Stomach (tissue), 9 donors: ENCODE results near the gene ATP9B. TPM values are rescaled to one million over a fixed set of nuclear protein-coding genes. Genes with fewer than 3 reads are reported as not detected.
A peak's percentile ranks its signal among the peaks of the same experiment; 100 is the strongest.

Experiments
- DNase-seq, 2 donors: peaks; one replicate each; pipeline versions ENCODE4 v3.0.0 to v3.0.0-alpha.2; 2013 to 2019
- H3K27ac ChIP-seq, 5 donors: fragments of 200-600 bp in 4 of 5; sonication (generic) in 4 of 5; one replicate each; pipeline ENCODE4 v1.5.1; 2013 to 2019; ENCODE audit warnings: mild to moderate bottlenecking in 1 of 5, moderate library complexity in 1 of 5
- H3K27me3 ChIP-seq, 3 donors: fragments of 200-600 bp; sonication (generic); one replicate each; pipeline ENCODE4 v1.5.1; 2017 to 2019; ENCODE audit warnings: mixed run types in 1 of 3
- H3K36me3 ChIP-seq, 4 donors: fragments of 200-600 bp; sonication (generic); 1 replicate in 3 of 4; 2 replicates in 1 of 4; pipeline ENCODE4 v1.5.1; 2016 to 2019
- H3K4me1 ChIP-seq, 4 donors: fragments of 200-600 bp; sonication (generic); one replicate each; pipeline ENCODE4 v1.5.1; 2016 to 2019
- H3K4me3 ChIP-seq, 4 donors: fragments of 200-600 bp; sonication (generic) in 3 of 4; one replicate each; pipeline ENCODE4 v1.5.1; 2016 to 2019; ENCODE audit warnings: mild to moderate bottlenecking in 1 of 4
- H3K9me3 ChIP-seq, 4 donors: fragments of 200-600 bp; sonication (generic); one replicate each; pipeline ENCODE4 v1.5.1; 2016 to 2019
- EP300 ChIP-seq: sonication (generic); formaldehyde crosslinking; IDR thresholded peaks from one replicate; pipeline ENCODE4 v1.6.1; 2017; ENCODE audit warnings: antibody characterized with exemption
- POLR2A ChIP-seq, 4 donors: fragments of 450-650 bp; IDR thresholded peaks; one replicate each; pipeline ENCODE4 v1.6.1; 2016; ENCODE audit warnings: antibody characterized with exemption in 4 of 4, control low read depth in 2 of 4, mild to moderate bottlenecking in 1 of 4, moderate library complexity in 1 of 4
- POLR2AphosphoS5 ChIP-seq, 3 donors: sonication (generic); formaldehyde crosslinking; IDR thresholded peaks; one replicate each; pipeline ENCODE4 v1.6.1; 2016; ENCODE audit warnings: antibody characterized with exemption in 3 of 3
- WGBS, 5 donors: extraction: QIAGEN DNeasy Blood & Tissue Kit in 3 of 5; methylation state at CpG; one replicate each; pipeline versions ENCODE4 v1.1.5 to v1.1.7; 2013 to 2018; 5-methylcytosine and 5-hydroxymethylcytosine counted together
- intact Hi-C: fragments of 100-400 bp; cut with DNase I; formaldehyde crosslinking; loops from one replicate; pipeline ENCODE4 v1.15.1; 2023; ENCODE audit warnings: low total_unique reads
- polyA plus RNA-seq, 3 donors: library from polyadenylated mRNA; stranded (reverse); fragments of 200-250 nt; gene quantifications; one replicate each; pipeline ENCODE4 v1.2.3, GENCODE V29; 2013
- total RNA-seq, 5 donors: library from RNA; depleted of rRNA; stranded (reverse); fragments of >200 nt; gene quantifications; one replicate each; pipeline versions ENCODE4 v1.1.0 to v1.2.3, GENCODE V29; 2014 to 2016
- TF ChIP-seq, protein P1 (sequence below), 7 experiments: fragments of 450-650 bp in 4 of 7; fragments of 200-600 bp in 3 of 7; sonication (generic) in 3 of 7; IDR thresholded peaks; one replicate each; pipeline ENCODE4 v1.5.1; 2016 to 2019; ENCODE audit warnings: antibody characterized with exemption in 7 of 7, control low read depth in 2 of 7, mild to moderate bottlenecking in 1 of 7
- donor health status: healthy with polysubstance abuse.
- donor health status: Bipolar disorder and iron deficiency.
- donor health status: healthy.

ATP9B gene
- total and polyA plus RNA-seq, 8 donors: 10.6 to 128 (median 34.9) TPM

DNA sequence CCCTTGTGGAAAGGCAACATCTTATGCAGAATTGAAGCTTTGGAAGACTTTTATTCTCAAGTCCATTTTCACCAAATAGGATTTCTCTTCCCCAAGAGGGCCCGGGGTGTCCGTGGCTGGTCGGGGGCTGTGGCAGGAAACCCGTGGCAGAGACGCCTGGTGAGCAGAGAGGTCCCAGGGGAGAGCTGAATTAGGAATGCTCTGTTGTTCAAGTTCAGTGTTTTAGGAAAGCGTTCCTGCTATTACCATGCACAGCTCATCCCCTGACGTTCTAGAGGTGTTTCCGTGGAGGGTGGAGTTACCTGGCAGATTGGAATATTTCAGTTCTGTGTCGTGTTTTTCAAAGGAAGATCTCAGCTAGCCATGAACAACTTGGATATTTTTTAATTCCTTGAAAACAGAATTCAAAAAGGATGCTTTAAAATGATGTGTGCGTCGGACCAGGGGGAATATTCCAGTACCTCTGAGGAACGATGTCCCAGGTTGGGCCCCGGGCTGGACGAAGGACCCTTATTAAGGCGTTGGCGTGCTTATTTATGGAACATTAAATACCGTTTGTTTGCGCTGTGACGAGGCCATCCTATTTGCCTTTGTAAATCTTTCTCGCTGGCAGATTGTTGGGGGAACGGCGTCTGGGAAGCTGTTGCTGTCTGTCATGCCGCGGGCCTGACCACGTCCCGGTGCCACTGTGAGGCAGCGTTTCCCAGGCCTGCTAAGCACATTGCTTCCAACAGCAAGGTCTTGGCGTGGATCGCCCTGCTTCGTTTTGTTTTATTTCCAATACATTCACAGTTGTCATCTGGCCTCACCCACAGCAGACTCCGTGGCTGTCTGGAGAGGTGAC lies 334.8 kb downstream of the ATP9B start:
- TF ChIP-seq, protein P1, sequence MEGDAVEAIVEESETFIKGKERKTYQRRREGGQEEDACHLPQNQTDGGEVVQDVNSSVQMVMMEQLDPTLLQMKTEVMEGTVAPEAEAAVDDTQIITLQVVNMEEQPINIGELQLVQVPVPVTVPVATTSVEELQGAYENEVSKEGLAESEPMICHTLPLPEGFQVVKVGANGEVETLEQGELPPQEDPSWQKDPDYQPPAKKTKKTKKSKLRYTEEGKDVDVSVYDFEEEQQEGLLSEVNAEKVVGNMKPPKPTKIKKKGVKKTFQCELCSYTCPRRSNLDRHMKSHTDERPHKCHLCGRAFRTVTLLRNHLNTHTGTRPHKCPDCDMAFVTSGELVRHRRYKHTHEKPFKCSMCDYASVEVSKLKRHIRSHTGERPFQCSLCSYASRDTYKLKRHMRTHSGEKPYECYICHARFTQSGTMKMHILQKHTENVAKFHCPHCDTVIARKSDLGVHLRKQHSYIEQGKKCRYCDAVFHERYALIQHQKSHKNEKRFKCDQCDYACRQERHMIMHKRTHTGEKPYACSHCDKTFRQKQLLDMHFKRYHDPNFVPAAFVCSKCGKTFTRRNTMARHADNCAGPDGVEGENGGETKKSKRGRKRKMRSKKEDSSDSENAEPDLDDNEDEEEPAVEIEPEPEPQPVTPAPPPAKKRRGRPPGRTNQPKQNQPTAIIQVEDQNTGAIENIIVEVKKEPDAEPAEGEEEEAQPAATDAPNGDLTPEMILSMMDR (IDR thresholded peaks at IDR 0.05): no peak
- TF ChIP-seq POLR2AphosphoS5 (IDR thresholded peaks at IDR 0.05) (no peak), POLR2A (IDR thresholded peaks at IDR 0.05) (no peak), EP300 (no peak)
- no peaks in the 10 kb centered on the region for H3K9me3 ChIP-seq
- DNase-seq: no peak
- 64 to 68% (median 66%) methylated on average over 31 of the region's 31 CpGs for WGBS, 5 donors
- H3K27me3 ChIP-seq: peaks cover 0 to 13% (median 10%) of the 10 kb centered on the region in 3 donors
- H3K4me1 ChIP-seq: peaks cover 15 to 62% (median 46%) of the 10 kb centered on the region in 4 donors
- no peaks in the 10 kb centered on the region for H3K36me3 ChIP-seq
- H3K27ac ChIP-seq: peak overlapping the region; percentile 17 to 84 (median 71)
- intact Hi-C loops: no loop called here
- peak overlapping the region in 1 of 4 donors; percentile 34 for H3K4me3 ChIP-seq

DNA sequence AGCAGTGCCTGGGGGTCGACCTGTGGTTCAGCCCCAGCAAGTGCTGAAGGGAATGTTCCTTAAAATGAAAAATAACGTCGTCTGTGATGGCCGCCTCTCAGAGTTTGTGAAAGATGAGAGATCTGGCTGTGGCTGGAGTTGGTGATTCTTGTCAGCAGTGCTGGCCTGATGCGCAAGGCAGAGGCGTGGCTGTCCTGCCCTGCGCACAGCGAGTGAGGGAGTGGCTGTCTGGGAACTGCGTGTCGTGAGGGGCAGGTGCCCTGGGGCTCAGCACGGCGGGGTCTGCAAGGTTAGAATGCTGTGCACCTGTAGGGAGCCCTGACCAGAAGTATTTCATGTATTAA lies 335.3 kb downstream of the ATP9B start:
- WGBS, 5 donors: 81 to 90% (median 84%) methylated on average over 12 of the region's 12 CpGs
- no peak for TF ChIP-seq POLR2A (IDR thresholded peaks at IDR 0.05)
- TF ChIP-seq POLR2AphosphoS5 (IDR thresholded peaks at IDR 0.05): no peak
- no peak for TF ChIP-seq EP300
- TF ChIP-seq, protein P1 (IDR thresholded peaks at IDR 0.05): no peak
- intact Hi-C loops: no loop called here
- no peaks in the 10 kb centered on the region for H3K36me3 ChIP-seq
- peak overlapping the region in 3 of 5 donors; percentile 71 to 84 (median 77) for H3K27ac ChIP-seq
- H3K9me3 ChIP-seq: no peaks in the 10 kb centered on the region
- H3K27me3 ChIP-seq: peaks cover 0 to 7% (median 6%) of the 10 kb centered on the region in 3 donors
- no peak for DNase-seq
- peaks cover 13 to 56% (median 40%) of the 10 kb centered on the region in 4 donors for H3K4me1 ChIP-seq
- no peak overlapping the region for H3K4me3 ChIP-seq

DNA sequence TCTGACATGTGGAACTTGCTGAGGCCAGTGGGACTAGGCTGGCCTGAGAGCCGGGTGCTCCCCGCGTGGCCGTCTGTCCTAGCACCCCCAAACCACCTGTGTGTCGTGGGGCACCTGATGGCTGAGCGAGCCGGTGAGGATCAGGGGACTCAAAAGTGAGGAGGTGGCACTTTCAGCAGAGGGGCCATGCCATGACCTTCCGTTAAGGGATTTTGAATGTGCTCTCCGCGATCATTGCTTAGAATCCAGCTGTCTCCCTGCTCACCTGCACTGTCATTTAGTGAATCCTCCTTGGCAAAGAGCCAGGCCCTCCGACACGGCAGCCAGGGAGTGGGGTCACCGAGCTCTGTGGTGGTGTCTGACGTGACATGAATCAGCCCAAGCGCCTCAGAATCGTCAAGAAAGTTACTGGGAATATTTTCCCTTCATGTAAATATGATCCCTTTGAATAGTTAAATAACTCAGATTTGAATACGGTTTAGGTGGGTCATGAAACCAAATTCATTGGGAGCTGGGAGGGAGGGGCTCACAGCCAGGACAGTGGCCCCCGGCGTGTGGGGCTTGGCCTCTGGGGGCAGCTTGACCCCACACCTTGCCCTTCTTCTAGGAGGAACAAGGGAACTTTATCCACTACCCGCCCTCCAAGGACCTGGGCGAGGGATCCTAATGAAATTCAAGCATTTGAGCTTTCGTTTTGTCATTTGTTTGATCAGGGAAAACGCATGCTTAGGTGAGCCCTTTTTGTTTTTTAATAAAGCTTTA lies 336.0 kb downstream of the ATP9B start:
- peaks cover 9 to 50% (median 34%) of the 10 kb centered on the region in 4 donors for H3K4me1 ChIP-seq
- TF ChIP-seq POLR2AphosphoS5 (IDR thresholded peaks at IDR 0.05) (no peak), EP300 (no peak), POLR2A (IDR thresholded peaks at IDR 0.05) (no peak)
- TF ChIP-seq, protein P1 (IDR thresholded peaks at IDR 0.05): no peak
- intact Hi-C loops: no loop called here
- H3K36me3 ChIP-seq: peaks cover under 1 to 2% (median under 1%) of the 10 kb centered on the region in 4 donors
- peak overlapping the region in 4 of 5 donors; percentile 42 to 77 (median 68) for H3K27ac ChIP-seq
- peak overlapping the region in 2 of 4 donors; percentile 7 to 15 for H3K4me3 ChIP-seq
- H3K27me3 ChIP-seq: peaks cover 0 to under 1% (median 0%) of the 10 kb centered on the region in 3 donors
- no peak for DNase-seq
- H3K9me3 ChIP-seq: no peaks in the 10 kb centered on the region
- WGBS, 5 donors: 80 to 83% (median 81%) methylated on average over 23 of the region's 23 CpGs
